B cell (primary cell): ENCODE results near the gene ARMC6. TPM values are rescaled to one million over a fixed set of nuclear protein-coding genes. Genes with fewer than 3 reads are reported as not detected.

ENCODE experiments used
- ATAC-seq: fragments of 200-7000 bp; cut with Tn5 transposase; one replicate; pipeline ENCODE4 v1.10.0; 2021; ENCODE audit warnings: low read depth, mild to moderate bottlenecking, moderate number of reproducible peaks, moderate library complexity
- CTCF ChIA-PET: fragments of 350-600 bp; sonication (Branson Sonifier 250); formaldehyde crosslinking; loops from one replicate; lab custom pipeline; 2021; ENCODE audit warnings: antibody characterized with exemption, inconsistent platforms; lab: Charles Lee
- POLR2A ChIA-PET: fragments of 350-600 bp; sonication (Branson Sonifier 250); formaldehyde crosslinking; loops from one replicate; lab custom pipeline; 2021; ENCODE audit warnings: antibody characterized with exemption; lab: Charles Lee
- DNase-seq: peaks from one replicate; pipeline ENCODE4 v3.0.0; 2013
- H2AFZ ChIP-seq: 2 replicates; pipeline ENCODE4 v1.6.1; 2012; ENCODE audit warnings: mild to moderate bottlenecking, low read depth, low read length; ENCODE audit not compliant: insufficient read depth, poor library complexity, severe bottlenecking
- H3K27ac ChIP-seq, 2 donors: 1 replicate in 1 of 2; 2 replicates in 1 of 2; pipeline ENCODE4 v1.5.1; 2012 to 2013; ENCODE audit warnings: low read length in 2 of 2, mild to moderate bottlenecking in 2 of 2, moderate library complexity in 1 of 2
- H3K27me3 ChIP-seq, 4 experiments: fragments of 200-600 bp in 1 of 4; sonication (generic) in 1 of 4; replicated peaks in 1 of 4; 1 replicate in 2 of 4; 2 replicates in 2 of 4; pipeline versions ENCODE4 v1.6.1 to v1.7.0; 2013 to 2016; ENCODE audit warnings: low read length in 3 of 4, mild to moderate bottlenecking in 2 of 4, mixed read lengths in 1 of 4, moderate library complexity in 1 of 4; ENCODE audit not compliant: insufficient read depth in 4 of 4, control insufficient read depth in 3 of 4; ENCODE audit errors: control extremely low read depth in 1 of 4
- H3K36me3 ChIP-seq, 2 experiments: replicated peaks in 1 of 2; 1 replicate in 1 of 2; 2 replicates in 1 of 2; pipeline versions ENCODE4 v1.6.1 to v1.7.1; 2013; ENCODE audit warnings: low read length in 1 of 2; ENCODE audit not compliant: insufficient read depth in 2 of 2, control insufficient read depth in 1 of 2; ENCODE audit errors: control extremely low read depth in 1 of 2, extremely low read depth in 1 of 2
- H3K4me1 ChIP-seq, 2 donors: fragments of 200-600 bp in 1 of 2; sonication (generic) in 1 of 2; 1 replicate in 1 of 2; 2 replicates in 1 of 2; pipeline versions ENCODE4 v1.5.1 to v1.6.1; 2013 to 2017; ENCODE audit warnings: low read length in 2 of 2; ENCODE audit not compliant: control insufficient read depth in 2 of 2, insufficient read depth in 2 of 2
- H3K4me2 ChIP-seq: replicated peaks from 2 replicates; pipeline ENCODE3; 2012; ENCODE audit warnings: mild to moderate bottlenecking, low read depth, low read length; ENCODE audit not compliant: poor library complexity, severe bottlenecking
- H3K4me3 ChIP-seq, 5 experiments: fragments of 200-600 bp in 1 of 5; sonication (generic) in 1 of 5; 1 replicate in 3 of 5; 2 replicates in 2 of 5; pipeline versions ENCODE4 v1.5.1 to v1.7.0; 2011 to 2016; ENCODE audit warnings: low read length in 4 of 5, mild to moderate bottlenecking in 4 of 5, low read depth in 2 of 5, control low read depth in 1 of 5, moderate library complexity in 1 of 5; ENCODE audit not compliant: insufficient read depth in 1 of 5; ENCODE audit errors: control extremely low read depth in 1 of 5, extremely low read depth in 1 of 5
- H3K79me2 ChIP-seq: fragments of 200-600 bp; sonication (generic); one replicate; pipeline ENCODE4 v1.6.0; 2016; ENCODE audit warnings: low read length; ENCODE audit not compliant: control insufficient read depth, insufficient read depth
- H3K9ac ChIP-seq: fragments of 200-600 bp; sonication (generic); 2 replicates; pipeline ENCODE4 v1.6.1; 2017; ENCODE audit warnings: mild to moderate bottlenecking, low read length, moderate library complexity
- H3K9me3 ChIP-seq, 3 donors: one replicate each; pipeline versions ENCODE4 v1.6.1 to v1.7.1; 2013; ENCODE audit warnings: low read length in 2 of 3; ENCODE audit not compliant: control insufficient read depth in 2 of 3, insufficient read depth in 1 of 3; ENCODE audit errors: control extremely low read depth in 1 of 3
- H4K20me1 ChIP-seq: 2 replicates; pipeline ENCODE4 v1.6.0; 2012; ENCODE audit warnings: mild to moderate bottlenecking, low read length; ENCODE audit not compliant: insufficient read depth, control insufficient read depth, poor library complexity, severe bottlenecking
- H3K27ac Mint-ChIP-seq: one replicate; pipeline ENCODE4 v1.8.0; 2021; ENCODE audit warnings: mixed read lengths
- H3K27me3 Mint-ChIP-seq: one replicate; pipeline ENCODE4 v1.8.0; 2021; ENCODE audit warnings: mixed read lengths
- H3K4me1 Mint-ChIP-seq: one replicate; pipeline ENCODE4 v1.8.0; 2021; ENCODE audit warnings: mixed read lengths
- H3K4me3 Mint-ChIP-seq: one replicate; pipeline ENCODE4 v1.8.0; 2021; ENCODE audit warnings: mixed read lengths
- H3K9me3 Mint-ChIP-seq: one replicate; pipeline ENCODE4 v1.8.0; 2022; ENCODE audit warnings: mixed read lengths; ENCODE audit not compliant: insufficient read depth
- EZH2 ChIP-seq: IDR thresholded peaks from 2 replicates; pipeline ENCODE4 v1.6.1; 2012; ENCODE audit warnings: borderline replicate concordance, low read depth, mild to moderate bottlenecking, moderate library complexity, low read length; ENCODE audit not compliant: insufficient read depth, poor library complexity, severe bottlenecking
- WGBS: methylation state at CpG from one replicate; pipeline ENCODE4 v1.1.5; 2013; ENCODE audit warnings: missing lambda C conversion rate; ENCODE audit not compliant: insufficient coverage; 5-methylcytosine and 5-hydroxymethylcytosine counted together
- intact Hi-C: fragments of 100-400 bp; cut with micrococcal nuclease; formaldehyde crosslinking; loops from one replicate; pipeline ENCODE4 v1.10.0; 2022
- polyA plus RNA-seq: library from polyadenylated mRNA; depleted of rRNA; stranded (reverse); fragments of >200 nt; gene quantifications from 2 replicates; pipeline ENCODE4 v1.2.3, GENCODE V29; 2012
- total RNA-seq, 2 donors: library from RNA; stranded (reverse); fragments of 120-200 nt in 1 of 2; gene quantifications; 1 replicate in 1 of 2; 2 replicates in 1 of 2; pipeline versions ENCODE4 v1.2.3 to v1.2.4, GENCODE V29; 2013 to 2022
- TF ChIP-seq, protein P1 (sequence below): fragments of 200-600 bp; IDR thresholded peaks from one replicate; pipeline ENCODE4 v1.8.0; 2022; ENCODE audit warnings: antibody characterized with exemption, mild to moderate bottlenecking

ARMC6 gene
- total and polyA plus RNA-seq, 2 donors (not counting 1 experiment from before 2014, with no cell fraction given) = 15.2 to 27.6 TPM

DNA sequence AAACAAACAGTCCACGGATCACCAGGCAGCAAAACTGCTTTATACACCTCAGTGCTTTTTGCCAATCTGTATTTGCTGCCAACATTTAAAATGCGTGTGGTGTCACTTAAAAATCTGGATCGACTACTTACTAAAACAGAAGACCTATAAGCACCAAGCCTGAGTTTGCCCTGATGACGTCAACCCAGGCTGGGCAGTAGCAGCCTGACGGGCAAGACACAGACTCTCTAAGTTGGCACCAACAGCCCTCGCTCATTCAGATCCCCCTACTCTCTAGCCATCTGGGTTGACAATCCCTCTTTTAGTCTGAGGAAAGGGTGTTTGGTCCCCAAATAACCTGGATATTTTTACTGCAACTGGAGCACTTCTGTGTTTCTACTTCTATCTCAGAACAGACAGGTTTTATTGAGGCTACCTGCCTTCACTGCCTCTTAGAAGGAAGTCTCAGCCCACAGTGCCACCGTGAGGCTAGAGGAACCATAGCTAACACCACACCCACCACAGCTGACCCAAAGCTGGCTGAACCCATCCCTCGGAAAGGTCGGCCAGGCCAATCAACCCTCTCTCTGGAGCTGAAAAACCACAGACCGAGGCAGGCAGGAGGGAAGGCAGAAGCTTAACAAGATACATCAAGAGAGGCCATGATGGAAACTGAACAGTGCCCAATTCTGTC is 7.0 kb upstream of the ARMC6 start:
- WGBS = 88% methylated on average over 8 of the region's 10 CpGs
- Histone ChIP-seq H3K4me3 (no peak overlapping the region), H3K4me2 (no peak overlapping the region), H3K9ac (no peak overlapping the region), H3K36me3 (peaks cover 5 to 57% of the 10 kb centered on the region in 2 experiments), H3K27me3 (no peaks in the 10 kb centered on the region), H3K27ac (no peak overlapping the region), H3K79me2 (peaks cover 89% of the 10 kb centered on the region), H4K20me1 (peaks cover 36% of the 10 kb centered on the region), H3K4me1 (no peaks in the 10 kb centered on the region), H2AFZ (no peak overlapping the region), H3K9me3 (no peaks in the 10 kb centered on the region)
- H3K4me1 Mint-ChIP-seq = peaks cover 20% of the 10 kb centered on the region
- no peak for ATAC-seq
- POLR2A ChIA-PET = no interaction called here
- no peak for TF ChIP-seq EZH2
- TF ChIP-seq, protein P1, sequence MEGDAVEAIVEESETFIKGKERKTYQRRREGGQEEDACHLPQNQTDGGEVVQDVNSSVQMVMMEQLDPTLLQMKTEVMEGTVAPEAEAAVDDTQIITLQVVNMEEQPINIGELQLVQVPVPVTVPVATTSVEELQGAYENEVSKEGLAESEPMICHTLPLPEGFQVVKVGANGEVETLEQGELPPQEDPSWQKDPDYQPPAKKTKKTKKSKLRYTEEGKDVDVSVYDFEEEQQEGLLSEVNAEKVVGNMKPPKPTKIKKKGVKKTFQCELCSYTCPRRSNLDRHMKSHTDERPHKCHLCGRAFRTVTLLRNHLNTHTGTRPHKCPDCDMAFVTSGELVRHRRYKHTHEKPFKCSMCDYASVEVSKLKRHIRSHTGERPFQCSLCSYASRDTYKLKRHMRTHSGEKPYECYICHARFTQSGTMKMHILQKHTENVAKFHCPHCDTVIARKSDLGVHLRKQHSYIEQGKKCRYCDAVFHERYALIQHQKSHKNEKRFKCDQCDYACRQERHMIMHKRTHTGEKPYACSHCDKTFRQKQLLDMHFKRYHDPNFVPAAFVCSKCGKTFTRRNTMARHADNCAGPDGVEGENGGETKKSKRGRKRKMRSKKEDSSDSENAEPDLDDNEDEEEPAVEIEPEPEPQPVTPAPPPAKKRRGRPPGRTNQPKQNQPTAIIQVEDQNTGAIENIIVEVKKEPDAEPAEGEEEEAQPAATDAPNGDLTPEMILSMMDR = no peak
- CTCF ChIA-PET = no interaction called here
- intact Hi-C loops = no loop called here
- H3K4me3 Mint-ChIP-seq = no peak overlapping the region
- no peaks in the 10 kb centered on the region for H3K27me3 Mint-ChIP-seq
- DNase-seq = no peak
- no peaks in the 10 kb centered on the region for H3K9me3 Mint-ChIP-seq
- H3K27ac Mint-ChIP-seq = no peak overlapping the region

GRCh38 chr19:19027228-19027627 is 6.2 kb upstream of the ARMC6 start:
- intact Hi-C loops = no loop called here
- Histone ChIP-seq H3K9me3 (no peaks in the 10 kb centered on the region), H2AFZ (no peak overlapping the region), H3K79me2 (peaks cover 94% of the 10 kb centered on the region), H3K4me2 (no peak overlapping the region), H3K36me3 (peaks cover 5 to 57% of the 10 kb centered on the region in 2 experiments), H3K27ac (no peak overlapping the region), H3K9ac (no peak overlapping the region), H3K27me3 (no peaks in the 10 kb centered on the region), H3K4me1 (peaks cover 5 to 7% of the 10 kb centered on the region in 2 donors), H4K20me1 (peaks cover 42% of the 10 kb centered on the region), H3K4me3 (no peak overlapping the region)
- Mint-ChIP-seq H3K27ac (no peak overlapping the region), H3K4me1 (peaks cover 25% of the 10 kb centered on the region), H3K9me3 (no peaks in the 10 kb centered on the region), H3K4me3 (no peak overlapping the region), H3K27me3 (no peaks in the 10 kb centered on the region)
- WGBS = no CpG with 5 or more reads among the region's 4 CpGs
- ChIA-PET POLR2A (no interaction called here), CTCF (no interaction called here)
- no peak for ATAC-seq
- TF ChIP-seq, protein P1 = no peak
- no peak for TF ChIP-seq EZH2
- DNase-seq = no peak
